IMR-90 (cell line): ENCODE data around the gene RAB3C. TPM values are rescaled to one million over a fixed set of nuclear protein-coding genes. Genes with fewer than 3 reads are reported as not detected.

Experiments used
- ATAC-seq: fragments of 200-7000 bp; cut with Tn5 transposase; 2 replicates; pipeline ENCODE4 v1.9.1; 2020; ENCODE audit warnings: low read depth, mild to moderate bottlenecking, moderate library complexity
- BruUV-seq: library from RNA; stranded (reverse); fragments of 400-500 nt; replicated peaks from 2 replicates; lab custom pipeline; 2021; lab: Mats Ljungman, UMichigan
- CTCF ChIA-PET: fragments of 300-600 bp; formaldehyde crosslinking; extraction: SDS; loops from one replicate; lab custom pipeline; 2021; ENCODE audit warnings: antibody characterized with exemption; lab: Yijun Ruan, JAX
- POLR2A ChIA-PET: fragments of 300-600 bp; sonication (Branson Sonifier 250); formaldehyde crosslinking; loops from one replicate; lab custom pipeline; 2022; ENCODE audit warnings: antibody characterized with exemption; ENCODE audit not compliant: unreplicated experiment; lab: Charles Lee
- DNase-seq: peaks from one replicate; pipeline ENCODE4 v3.0.0; 2013
- H2AFZ ChIP-seq: replicated peaks from 2 replicates; pipeline ENCODE3; 2013; ENCODE audit warnings: low read length, mild to moderate bottlenecking; ENCODE audit not compliant: poor library complexity
- H2AK5ac ChIP-seq: 2 replicates; pipeline ENCODE4 v1.6.1; 2013; ENCODE audit warnings: low read depth, low read length, inconsistent platforms
- H2AK9ac ChIP-seq: replicated peaks from 2 replicates; pipeline ENCODE3; 2013; ENCODE audit warnings: mild to moderate bottlenecking, low read depth, low read length, moderate library complexity; ENCODE audit not compliant: poor library complexity
- H2BK120ac ChIP-seq: 2 replicates; pipeline ENCODE4 v1.6.1; 2013; ENCODE audit warnings: low read depth, low read length, inconsistent platforms
- H2BK15ac ChIP-seq: 3 replicates; pipeline ENCODE4 v1.6.1; 2013; ENCODE audit warnings: low read depth, low read length, inconsistent platforms
- H2BK20ac ChIP-seq: 2 replicates; pipeline ENCODE4 v1.6.1; 2013; ENCODE audit warnings: low read depth, mild to moderate bottlenecking, inconsistent platforms, low read length, moderate library complexity
- H2BK5ac ChIP-seq: 2 replicates; pipeline ENCODE4 v1.6.1; 2013; ENCODE audit warnings: mild to moderate bottlenecking, low read depth, low read length, inconsistent platforms; ENCODE audit not compliant: poor library complexity, severe bottlenecking
- H3K14ac ChIP-seq: replicated peaks from 2 replicates; pipeline ENCODE4 v1.6.1; 2013; ENCODE audit warnings: low read depth, low read length, inconsistent platforms
- H3K18ac ChIP-seq: 2 replicates; pipeline ENCODE4 v1.6.1; 2013; ENCODE audit warnings: low read depth, low read length, control low read depth
- H3K23ac ChIP-seq: 2 replicates; pipeline ENCODE4 v1.6.1; 2013; ENCODE audit warnings: low read depth, low read length, inconsistent platforms
- H3K27ac ChIP-seq: 2 replicates; pipeline ENCODE4 v1.5.1; 2013; ENCODE audit warnings: mild to moderate bottlenecking, control low read depth, low read length; ENCODE audit not compliant: insufficient read depth
- H3K27me3 ChIP-seq: 2 replicates; pipeline ENCODE4 v1.6.1; 2013; ENCODE audit warnings: low read length; ENCODE audit not compliant: control insufficient read depth, insufficient read depth
- H3K36me3 ChIP-seq: 2 replicates; pipeline ENCODE4 v1.6.1; 2013; ENCODE audit warnings: low read length, mixed read lengths; ENCODE audit not compliant: control insufficient read depth, insufficient read depth
- H3K4ac ChIP-seq: 2 replicates; pipeline ENCODE4 v1.6.1; 2013; ENCODE audit warnings: low read depth, low read length, inconsistent platforms
- H3K4me1 ChIP-seq: 2 replicates; pipeline ENCODE4 v1.6.1; 2013; ENCODE audit warnings: low read length, mixed read lengths; ENCODE audit not compliant: control insufficient read depth, insufficient read depth
- H3K4me2 ChIP-seq: 2 replicates; pipeline ENCODE4 v1.6.1; 2013; ENCODE audit warnings: low read depth, mild to moderate bottlenecking, control low read depth, low read length, moderate library complexity
- H3K4me3 ChIP-seq: 2 replicates; pipeline ENCODE4 v1.5.1; 2013; ENCODE audit warnings: low read depth, mild to moderate bottlenecking, control low read depth, low read length, moderate library complexity; ENCODE audit not compliant: insufficient read depth
- H3K56ac ChIP-seq: 2 replicates; pipeline ENCODE4 v1.6.1; 2013; ENCODE audit warnings: low read length, inconsistent platforms; ENCODE audit not compliant: insufficient read depth; ENCODE audit errors: extremely low read depth
- H3K79me1 ChIP-seq, 2 experiments: 2 replicates each; pipeline ENCODE4 v1.6.1; 2013; ENCODE audit warnings: low read length in 2 of 2, inconsistent platforms in 1 of 2, low read depth in 1 of 2
- H3K9ac ChIP-seq: 2 replicates; pipeline ENCODE4 v1.6.1; 2013; ENCODE audit warnings: low read depth, low read length, control low read depth
- H3K9me1 ChIP-seq: 2 replicates; pipeline ENCODE4 v1.6.1; 2013; ENCODE audit warnings: low read length, inconsistent platforms; ENCODE audit not compliant: insufficient read depth
- H3K9me3 ChIP-seq: 2 replicates; pipeline ENCODE4 v1.6.1; 2013; ENCODE audit warnings: low read length; ENCODE audit not compliant: control insufficient read depth, insufficient read depth
- H4K20me1 ChIP-seq: 2 replicates; pipeline ENCODE4 v1.6.1; 2013; ENCODE audit warnings: low read length, inconsistent platforms; ENCODE audit not compliant: insufficient read depth
- H4K5ac ChIP-seq: 2 replicates; pipeline ENCODE4 v1.6.1; 2013; ENCODE audit warnings: mild to moderate bottlenecking, low read depth, low read length, control low read depth
- H4K8ac ChIP-seq, 2 experiments: 2 replicates each; pipeline ENCODE4 v1.6.1; 2013; ENCODE audit warnings: low read depth in 2 of 2, low read length in 2 of 2, control low read depth in 1 of 2, inconsistent platforms in 1 of 2
- H4K91ac ChIP-seq: 2 replicates; pipeline ENCODE4 v1.6.1; 2013; ENCODE audit warnings: low read depth, low read length, inconsistent platforms; ENCODE audit not compliant: insufficient read depth
- CHD1 ChIP-seq: IDR thresholded peaks from 2 replicates; pipeline ENCODE4 v1.6.1; 2012; ENCODE audit warnings: low read depth, low read length, improper control_type of control experiment
- ELK1 ChIP-seq: fragments of 150-350 bp; IDR thresholded peaks from 2 replicates; pipeline ENCODE4 v1.6.1; 2016; ENCODE audit warnings: low read depth, mild to moderate bottlenecking, low read length, moderate library complexity, borderline replicate concordance
- MAFK ChIP-seq: IDR thresholded peaks from 2 replicates; pipeline ENCODE4 v1.6.1; 2012; ENCODE audit warnings: low read depth, low read length, improper control_type of control experiment
- POLR2A ChIP-seq: IDR thresholded peaks from 2 replicates; pipeline ENCODE4 v1.6.1; 2012; ENCODE audit warnings: mild to moderate bottlenecking, low read depth, low read length
- WGBS, 2 experiments: methylation state at CpG; one replicate each; pipeline versions ENCODE4 v1.1.5 to v1.1.7; 2013; ENCODE audit warnings: missing lambda C conversion rate in 2 of 2; ENCODE audit not compliant: insufficient read length in 1 of 2; ENCODE audit errors: extremely low coverage in 2 of 2; 5-methylcytosine and 5-hydroxymethylcytosine counted together
- dilution Hi-C: fragments of 300-500 bp; cut with HindIII; formaldehyde crosslinking; loops from one replicate; pipeline ENCODE4 v1.14.3; 2018; ENCODE audit warnings: low sequenced_read_pairs; ENCODE audit not compliant: unreplicated experiment
- in situ Hi-C: fragments of 300-500 bp; cut with MboI; formaldehyde crosslinking; loops from 3 replicates; pipeline ENCODE4 v1.14.3; 2019; ENCODE audit warnings: low sequenced_read_pairs, inconsistent platforms, mixed read lengths
- intact Hi-C: fragments of 100-400 bp; cut with micrococcal nuclease; formaldehyde crosslinking; loops from 2 replicates; pipeline ENCODE4 v1.10.0; 2022
- polyA plus RNA-seq, 3 experiments: library from polyadenylated mRNA; depleted of rRNA; stranded (reverse); fragments of >200 nt; gene quantifications; 2 replicates each; pipeline ENCODE4 v1.2.3, GENCODE V29; 2012; ENCODE audit warnings: low replicate concordance in 1 of 3
- total RNA-seq: library from RNA; depleted of rRNA; stranded (reverse); fragments of >200 nt; gene quantifications from 2 replicates; pipeline ENCODE4 v1.2.3, GENCODE V29; 2012

The RAB3C gene
- total and polyA plus RNA-seq, 2 of the 4 experiments (the other 2 are of a cell fraction): not detected

- Histone ChIP-seq H3K79me1 (no peaks in the 10 kb centered on the region), H3K4ac (no peak overlapping the region), H3K27me3 (no peaks in the 10 kb centered on the region), H2AK9ac (no peak overlapping the region), H2AFZ (no peak overlapping the region), H3K56ac (no peak overlapping the region), H3K9me3 (no peaks in the 10 kb centered on the region), H2BK120ac (no peak overlapping the region), H3K14ac (no peak overlapping the region), H2AK5ac (no peak overlapping the region), H3K9ac (no peak overlapping the region), H3K9me1 (no peaks in the 10 kb centered on the region), H3K4me2 (no peak overlapping the region), H4K91ac (no peak overlapping the region), H4K20me1 (no peaks in the 10 kb centered on the region), H2BK5ac (no peak overlapping the region), H2BK20ac (no peak overlapping the region), H3K23ac (no peak overlapping the region), H4K8ac (no peak overlapping the region), H3K18ac (no peak overlapping the region), H3K4me3 (no peak overlapping the region), H3K4me1 (no peaks in the 10 kb centered on the region), H4K5ac (no peak overlapping the region), H3K27ac (no peak overlapping the region), H3K36me3 (no peaks in the 10 kb centered on the region), H2BK15ac (no peak overlapping the region)
- ATAC-seq (no peak), DNase-seq (no peak)
- no TSS peak for BruUV-seq
- ChIA-PET POLR2A (no interaction called here), CTCF (no interaction called here)
- dilution Hi-C loops (no loop called here), in situ Hi-C loops (no loop called here), intact Hi-C loops (no loop called here)
- no peak for TF ChIP-seq MAFK
- no peak for TF ChIP-seq POLR2A
- TF ChIP-seq CHD1: no peak
- TF ChIP-seq ELK1: no peak
- no CpG with 5 or more reads among the region's 1 CpG for WGBS, 2 experiments
Observed at GRCh38 chr5:58666141-58666540, 83.3 kb downstream of the RAB3C start.
